Neural cell (in vitro differentiated cells): ENCODE results near the gene ALDH9A1.

Experiments
- CTCF ChIP-seq: fragments of 450-650 bp; IDR thresholded peaks from 2 replicates; pipeline ENCODE4 v1.5.1; 2014; ENCODE audit warnings: antibody characterized with exemption, mild to moderate bottlenecking, moderate library complexity; ENCODE audit not compliant: poor library complexity, severe bottlenecking
- EP300 ChIP-seq: fragments of 450-650 bp; conservative IDR thresholded peaks from 2 replicates; pipeline ENCODE4 v1.6.1; 2014; ENCODE audit warnings: antibody characterized with exemption, mild to moderate bottlenecking, moderate library complexity; ENCODE audit not compliant: poor library complexity, severe bottlenecking
- POLR2AphosphoS5 ChIP-seq: IDR thresholded peaks from 2 replicates; pipeline ENCODE4 v1.6.1; 2012
- RAD21 ChIP-seq: fragments of 450-650 bp; conservative IDR thresholded peaks from 2 replicates; pipeline ENCODE4 v1.6.1; 2014; ENCODE audit warnings: antibody characterized with exemption, mild to moderate bottlenecking, moderate library complexity
- REST ChIP-seq: IDR thresholded peaks from 2 replicates; pipeline ENCODE4 v1.6.1; 2012; ENCODE audit warnings: borderline replicate concordance

GRCh38 chr1:165635329-165635728, 63.0 kb downstream of the ALDH9A1 start:
- TF ChIP-seq CTCF (no peak), POLR2AphosphoS5 (no peak), RAD21 (no peak), EP300 (no peak), REST (no peak)
